Measurements from ENCODE around the gene KL.

- TF ChIP-seq, protein P1, sequence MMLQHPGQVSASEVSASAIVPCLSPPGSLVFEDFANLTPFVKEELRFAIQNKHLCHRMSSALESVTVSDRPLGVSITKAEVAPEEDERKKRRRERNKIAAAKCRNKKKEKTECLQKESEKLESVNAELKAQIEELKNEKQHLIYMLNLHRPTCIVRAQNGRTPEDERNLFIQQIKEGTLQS (IDR thresholded peaks at IDR 0.05): no peak
- TF ChIP-seq, protein P2, sequence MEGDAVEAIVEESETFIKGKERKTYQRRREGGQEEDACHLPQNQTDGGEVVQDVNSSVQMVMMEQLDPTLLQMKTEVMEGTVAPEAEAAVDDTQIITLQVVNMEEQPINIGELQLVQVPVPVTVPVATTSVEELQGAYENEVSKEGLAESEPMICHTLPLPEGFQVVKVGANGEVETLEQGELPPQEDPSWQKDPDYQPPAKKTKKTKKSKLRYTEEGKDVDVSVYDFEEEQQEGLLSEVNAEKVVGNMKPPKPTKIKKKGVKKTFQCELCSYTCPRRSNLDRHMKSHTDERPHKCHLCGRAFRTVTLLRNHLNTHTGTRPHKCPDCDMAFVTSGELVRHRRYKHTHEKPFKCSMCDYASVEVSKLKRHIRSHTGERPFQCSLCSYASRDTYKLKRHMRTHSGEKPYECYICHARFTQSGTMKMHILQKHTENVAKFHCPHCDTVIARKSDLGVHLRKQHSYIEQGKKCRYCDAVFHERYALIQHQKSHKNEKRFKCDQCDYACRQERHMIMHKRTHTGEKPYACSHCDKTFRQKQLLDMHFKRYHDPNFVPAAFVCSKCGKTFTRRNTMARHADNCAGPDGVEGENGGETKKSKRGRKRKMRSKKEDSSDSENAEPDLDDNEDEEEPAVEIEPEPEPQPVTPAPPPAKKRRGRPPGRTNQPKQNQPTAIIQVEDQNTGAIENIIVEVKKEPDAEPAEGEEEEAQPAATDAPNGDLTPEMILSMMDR (IDR thresholded peaks at IDR 0.05 in 2 of 3, conservative IDR thresholded peaks at IDR 0.05 in 1 of 3; ENCODE audit: borderline replicate concordance in 1 of 3, insufficient read depth in 1 of 3, low read depth in 2 of 3, low read length in 2 of 3): no peak
- no peak for TF ChIP-seq POLR2A (IDR thresholded peaks at IDR 0.05; ENCODE audit: borderline replicate concordance, extremely low read depth, insufficient read depth, insufficient read length)
- no peak for TF ChIP-seq POLR2AphosphoS5 (IDR thresholded peaks at IDR 0.05; ENCODE audit: low read depth, low read length)
- no peak for TF ChIP-seq SIN3A (IDR thresholded peaks at IDR 0.05; ENCODE audit: low read depth)
- TF ChIP-seq CEBPB (IDR thresholded peaks at IDR 0.05; ENCODE audit: low read depth): no peak
Observed at GRCh38 chr13:33087790-33088189, 71.6 kb downstream of the KL start.

All from HCT116 (cell line).